HEK293 (cell line): Measurements from ENCODE around the gene PHF21A.

Experiments
- CTCF ChIA-PET: fragments of 350-600 bp; formaldehyde crosslinking; extraction: SDS; loops from one replicate; lab custom pipeline; 2021; ENCODE audit warnings: antibody characterized with exemption; lab: Yijun Ruan, JAX
- POLR2A ChIA-PET: fragments of 300-600 bp; formaldehyde crosslinking; extraction: SDS; loops from one replicate; lab custom pipeline; 2020; ENCODE audit warnings: antibody characterized with exemption, inconsistent platforms; lab: Yijun Ruan, JAX
- H3K27ac ChIP-seq: fragments of 200-500 bp; sonication (Bioruptor generic); 2 replicates; pipeline ENCODE4 v1.5.1; 2014; ENCODE audit warnings: low read depth, low read length, control low read depth, inconsistent platforms; ENCODE audit errors: extremely low read depth
- H3K36me3 ChIP-seq, 2 experiments: fragments of 200-500 bp in 1 of 2; sonication (Bioruptor generic) in 1 of 2; 1 replicate in 1 of 2; 2 replicates in 1 of 2; pipeline ENCODE4 v1.5.1; 2014 to 2017; ENCODE audit warnings: inconsistent platforms in 2 of 2, low read length in 2 of 2; ENCODE audit not compliant: control insufficient read depth in 2 of 2, insufficient read depth in 1 of 2
- H3K4me1 ChIP-seq: fragments of 200-500 bp; sonication (Bioruptor generic); 2 replicates; pipeline ENCODE4 v1.5.1; 2014; ENCODE audit warnings: mild to moderate bottlenecking, low read length, inconsistent platforms; ENCODE audit not compliant: control insufficient read depth, insufficient read depth
- H3K4me3 ChIP-seq: 2 replicates; pipeline ENCODE4 v1.5.1; 2011; ENCODE audit warnings: low read depth, mild to moderate bottlenecking, control low read depth, low read length, moderate library complexity
- H3K9me3 ChIP-seq: fragments of 200-500 bp; sonication (Bioruptor generic); 2 replicates; pipeline ENCODE4 v1.5.1; 2014; ENCODE audit warnings: low read depth, low read length, inconsistent platforms; ENCODE audit not compliant: control insufficient read depth, insufficient read depth
- CTCF ChIP-seq: fragments of 450-650 bp; formaldehyde crosslinking; IDR thresholded peaks from 2 replicates; pipeline ENCODE4 v1.5.1; 2016; ENCODE audit warnings: missing biosample characterization, missing genetic modification characterization
- GLI4 ChIP-seq: fragments of 450-650 bp; formaldehyde crosslinking; IDR thresholded peaks from 2 replicates; pipeline ENCODE4 v1.5.1; 2016; ENCODE audit warnings: missing biosample characterization, missing genetic modification characterization
- TRIM28 ChIP-seq: IDR thresholded peaks from 2 replicates; pipeline ENCODE4 v1.6.1; 2011; ENCODE audit warnings: low read length, control low read depth, borderline replicate concordance
- YY1 ChIP-seq: fragments of 450-650 bp; formaldehyde crosslinking; IDR thresholded peaks from 2 replicates; pipeline ENCODE4 v1.5.1; 2018; ENCODE audit warnings: missing biosample characterization, missing genetic modification characterization
- ZIC2 ChIP-seq: fragments of 450-650 bp; formaldehyde crosslinking; IDR thresholded peaks from 2 replicates; pipeline ENCODE4 v1.5.1; 2016; ENCODE audit warnings: missing biosample characterization, missing genetic modification characterization
- ZNF221 ChIP-seq: fragments of 450-650 bp; formaldehyde crosslinking; IDR thresholded peaks from 2 replicates; pipeline ENCODE4 v1.5.1; 2017; ENCODE audit warnings: missing biosample characterization, missing genetic modification characterization, borderline replicate concordance
- ZNF292 ChIP-seq: fragments of 450-650 bp; formaldehyde crosslinking; IDR thresholded peaks from 2 replicates; pipeline ENCODE4 v1.5.1; 2016; ENCODE audit warnings: low read depth, missing biosample characterization, missing genetic modification characterization, borderline replicate concordance
- ZNF362 ChIP-seq: fragments of 450-650 bp; formaldehyde crosslinking; IDR thresholded peaks from 2 replicates; pipeline ENCODE4 v1.5.1; 2016; ENCODE audit warnings: missing biosample characterization, missing genetic modification characterization
- ZNF416 ChIP-seq: fragments of 450-650 bp; formaldehyde crosslinking; IDR thresholded peaks from 2 replicates; pipeline ENCODE4 v1.5.1; 2016; ENCODE audit warnings: missing biosample characterization, missing genetic modification characterization
- ZNF423 ChIP-seq: fragments of 450-650 bp; formaldehyde crosslinking; IDR thresholded peaks from 2 replicates; pipeline ENCODE4 v1.5.1; 2016; ENCODE audit warnings: missing biosample characterization, missing genetic modification characterization
- ZNF510 ChIP-seq: fragments of 450-650 bp; formaldehyde crosslinking; IDR thresholded peaks from 2 replicates; pipeline ENCODE4 v1.5.1; 2018; ENCODE audit warnings: mild to moderate bottlenecking, missing genetic modification characterization, missing biosample characterization; ENCODE audit not compliant: insufficient replicate concordance
- TF ChIP-seq, protein P1 (sequence below): fragments of 450-650 bp; formaldehyde crosslinking; IDR thresholded peaks from 2 replicates; pipeline ENCODE4 v1.5.1; 2016; ENCODE audit warnings: missing biosample characterization, missing genetic modification characterization, borderline replicate concordance

Gene PHF21A

GRCh38 chr11:45929486-45930030, 191.7 kb downstream of the PHF21A start (continued):
- TF ChIP-seq, protein P1, sequence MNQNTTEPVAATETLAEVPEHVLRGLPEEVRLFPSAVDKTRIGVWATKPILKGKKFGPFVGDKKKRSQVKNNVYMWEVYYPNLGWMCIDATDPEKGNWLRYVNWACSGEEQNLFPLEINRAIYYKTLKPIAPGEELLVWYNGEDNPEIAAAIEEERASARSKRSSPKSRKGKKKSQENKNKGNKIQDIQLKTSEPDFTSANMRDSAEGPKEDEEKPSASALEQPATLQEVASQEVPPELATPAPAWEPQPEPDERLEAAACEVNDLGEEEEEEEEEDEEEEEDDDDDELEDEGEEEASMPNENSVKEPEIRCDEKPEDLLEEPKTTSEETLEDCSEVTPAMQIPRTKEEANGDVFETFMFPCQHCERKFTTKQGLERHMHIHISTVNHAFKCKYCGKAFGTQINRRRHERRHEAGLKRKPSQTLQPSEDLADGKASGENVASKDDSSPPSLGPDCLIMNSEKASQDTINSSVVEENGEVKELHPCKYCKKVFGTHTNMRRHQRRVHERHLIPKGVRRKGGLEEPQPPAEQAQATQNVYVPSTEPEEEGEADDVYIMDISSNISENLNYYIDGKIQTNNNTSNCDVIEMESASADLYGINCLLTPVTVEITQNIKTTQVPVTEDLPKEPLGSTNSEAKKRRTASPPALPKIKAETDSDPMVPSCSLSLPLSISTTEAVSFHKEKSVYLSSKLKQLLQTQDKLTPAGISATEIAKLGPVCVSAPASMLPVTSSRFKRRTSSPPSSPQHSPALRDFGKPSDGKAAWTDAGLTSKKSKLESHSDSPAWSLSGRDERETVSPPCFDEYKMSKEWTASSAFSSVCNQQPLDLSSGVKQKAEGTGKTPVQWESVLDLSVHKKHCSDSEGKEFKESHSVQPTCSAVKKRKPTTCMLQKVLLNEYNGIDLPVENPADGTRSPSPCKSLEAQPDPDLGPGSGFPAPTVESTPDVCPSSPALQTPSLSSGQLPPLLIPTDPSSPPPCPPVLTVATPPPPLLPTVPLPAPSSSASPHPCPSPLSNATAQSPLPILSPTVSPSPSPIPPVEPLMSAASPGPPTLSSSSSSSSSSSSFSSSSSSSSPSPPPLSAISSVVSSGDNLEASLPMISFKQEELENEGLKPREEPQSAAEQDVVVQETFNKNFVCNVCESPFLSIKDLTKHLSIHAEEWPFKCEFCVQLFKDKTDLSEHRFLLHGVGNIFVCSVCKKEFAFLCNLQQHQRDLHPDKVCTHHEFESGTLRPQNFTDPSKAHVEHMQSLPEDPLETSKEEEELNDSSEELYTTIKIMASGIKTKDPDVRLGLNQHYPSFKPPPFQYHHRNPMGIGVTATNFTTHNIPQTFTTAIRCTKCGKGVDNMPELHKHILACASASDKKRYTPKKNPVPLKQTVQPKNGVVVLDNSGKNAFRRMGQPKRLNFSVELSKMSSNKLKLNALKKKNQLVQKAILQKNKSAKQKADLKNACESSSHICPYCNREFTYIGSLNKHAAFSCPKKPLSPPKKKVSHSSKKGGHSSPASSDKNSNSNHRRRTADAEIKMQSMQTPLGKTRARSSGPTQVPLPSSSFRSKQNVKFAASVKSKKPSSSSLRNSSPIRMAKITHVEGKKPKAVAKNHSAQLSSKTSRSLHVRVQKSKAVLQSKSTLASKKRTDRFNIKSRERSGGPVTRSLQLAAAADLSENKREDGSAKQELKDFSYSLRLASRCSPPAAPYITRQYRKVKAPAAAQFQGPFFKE (tag by site-specific recombination): no peak

GRCh38 chr11:45928535-45929215, 192.6 kb downstream of the PHF21A start:
- no peak overlapping the region for H3K4me3 ChIP-seq
- TF ChIP-seq CTCF (no peak), ZNF416 (tag by site-specific recombination) (no peak), ZNF423 (tag by site-specific recombination) (no peak), ZNF221 (tag by site-specific recombination) (no peak), ZNF292 (tag by site-specific recombination) (no peak), ZIC2 (tag by site-specific recombination) (no peak), GLI4 (no peak), YY1 (tag by site-specific recombination) (no peak), ZNF510 (tag by site-specific recombination) (no peak), TRIM28 (no peak), ZNF362 (tag by site-specific recombination) (no peak)
- H3K4me1 ChIP-seq: no peaks in the 10 kb centered on the region
- no peaks in the 10 kb centered on the region for H3K9me3 ChIP-seq
- peaks cover 0 to 30% of the 10 kb centered on the region in 2 experiments; a peak in 1 of 3 replicates for H3K36me3 ChIP-seq
- no peak overlapping the region for H3K27ac ChIP-seq
- ChIA-PET POLR2A (interaction anchor here (0.6 to 0.9 kb wide), 2 partner anchors 11 to 57 kb away, joined by 3 read pairs; no protein-coding TSS in a partner anchor), CTCF (interaction anchor here (0.7 to 2.4 kb wide), 3 partner anchors 36 to 171 kb away, joined by 3 to 7 read pairs (median 5); no protein-coding TSS in a partner anchor)
